ENCODE measurements around the gene ERC1.
"Not testable (repeated sequence)": the region's sequence is repeated elsewhere in the genome, so short reads cannot be mapped to it uniquely, and the experiment has no call there.

The ERC1 gene

GRCh38 chr12:1197264-1198018, 206.4 kb downstream of the ERC1 start:
- DNase-seq: no peak

GRCh38 chr12:1198854-1199253, 207.8 kb downstream of the ERC1 start:
- DNase-seq: not testable (repeated sequence)

GRCh38 chr12:1199700-1200099, 208.7 kb downstream of the ERC1 start:
- no peak for DNase-seq

GRCh38 chr12:1201030-1201429, 210.0 kb downstream of the ERC1 start:
- DNase-seq: no peak

GRCh38 chr12:1201886-1202285, 210.9 kb downstream of the ERC1 start:
- DNase-seq: no peak

GRCh38 chr12:1203735-1204019, 212.7 kb downstream of the ERC1 start:
- no peak for DNase-seq

- no peak for DNase-seq
These were observed 213.6 kb downstream of the ERC1 start for GRCh38 chr12:1204581-1205121.

- no peak for DNase-seq
These were observed 214.6 kb downstream of the ERC1 start for GRCh38 chr12:1205512-1206060.

GRCh38 chr12:1206118-1206734, 215.2 kb downstream of the ERC1 start:
- no peak for DNase-seq

GRCh38 chr12:1207276-1207675, 216.3 kb downstream of the ERC1 start:
- no peak for DNase-seq

- DNase-seq: not testable (repeated sequence)
These were observed 217.7 kb downstream of the ERC1 start for GRCh38 chr12:1208719-1209118.

- no peak for DNase-seq
These were observed 221.5 kb downstream of the ERC1 start for GRCh38 chr12:1212526-1212925.

GRCh38 chr12:1213205-1213604, 222.2 kb downstream of the ERC1 start:
- DNase-seq: no peak

- DNase-seq: no peak
These were observed 222.7 kb downstream of the ERC1 start for GRCh38 chr12:1213618-1214205.

- DNase-seq: no peak
These were observed 225.5 kb downstream of the ERC1 start for GRCh38 chr12:1216560-1216959.

GRCh38 chr12:1217191-1217949, 226.3 kb downstream of the ERC1 start:
- DNase-seq: peak; percentile 14

GRCh38 chr12:1218369-1218768, 227.3 kb downstream of the ERC1 start:
- DNase-seq: no peak

GRCh38 chr12:1220127-1221092, 229.4 kb downstream of the ERC1 start:
- peak; percentile 74 for DNase-seq

GRCh38 chr12:1222858-1223639, 232.0 kb downstream of the ERC1 start:
- no peak for DNase-seq

GRCh38 chr12:1226951-1227350, 235.9 kb downstream of the ERC1 start:
- no peak for DNase-seq

GRCh38 chr12:1234073-1234472, 243.1 kb downstream of the ERC1 start:
- no peak for DNase-seq
